H1 (cell line): ENCODE results near the gene VAMP2. TPM values are rescaled to one million over a fixed set of nuclear protein-coding genes. Genes with fewer than 3 reads are reported as not detected.

ENCODE experiments used
- CTCF ChIA-PET: fragments of 300-600 bp; sonication (Branson Sonifier 250); formaldehyde crosslinking; loops from one replicate; lab custom pipeline; 2021; ENCODE audit not compliant: partially characterized antibody; lab: Charles Lee
- POLR2A ChIA-PET: fragments of 300-600 bp; sonication (Branson Sonifier 250); formaldehyde crosslinking; loops from one replicate; lab custom pipeline; 2021; ENCODE audit warnings: inconsistent platforms; ENCODE audit not compliant: partially characterized antibody; lab: Charles Lee
- DNase-seq, 2 experiments: peaks; one replicate each; pipeline versions ENCODE4 v3.0.0 to v3.0.0-alpha.2; 2010 to 2022; ENCODE audit warnings: low spot score in 2 of 2, low read depth in 1 of 2, mixed read lengths in 1 of 2
- FAIRE-seq: peaks from 2 replicates; lab custom pipeline; 2011; peaks lifted over from hg19 to GRCh38; lab: Jason Lieb, UNC
- H2AFZ ChIP-seq: 2 replicates; pipeline ENCODE4 v1.8.1; 2012; ENCODE audit warnings: low read length, inconsistent platforms
- H2AK5ac ChIP-seq: 2 replicates; pipeline ENCODE4 v1.6.1; 2013; ENCODE audit warnings: low read depth, low read length
- H2BK120ac ChIP-seq: replicated peaks from 2 replicates; pipeline ENCODE3; 2013; ENCODE audit warnings: low read depth, low read length, inconsistent platforms
- H2BK12ac ChIP-seq: 2 replicates; pipeline ENCODE4 v1.6.1; 2013; ENCODE audit warnings: low read depth, low read length
- H2BK15ac ChIP-seq: 2 replicates; pipeline ENCODE4 v1.6.1; 2013; ENCODE audit warnings: low read length
- H2BK20ac ChIP-seq: 2 replicates; pipeline ENCODE4 v1.6.1; 2013; ENCODE audit warnings: low read length
- H2BK5ac ChIP-seq: 2 replicates; pipeline ENCODE4 v1.6.1; 2013; ENCODE audit warnings: low read depth, low read length
- H3K14ac ChIP-seq: 2 replicates; pipeline ENCODE4 v1.6.1; 2013; ENCODE audit warnings: inconsistent platforms; ENCODE audit not compliant: insufficient read length
- H3K18ac ChIP-seq: 2 replicates; pipeline ENCODE4 v1.6.1; 2013; ENCODE audit warnings: low read length; ENCODE audit errors: extremely low read depth
- H3K23ac ChIP-seq: 2 replicates; pipeline ENCODE4 v1.6.1; 2013; ENCODE audit warnings: inconsistent platforms; ENCODE audit not compliant: insufficient read length
- H3K23me2 ChIP-seq: 2 replicates; pipeline ENCODE4 v1.6.1; 2013; ENCODE audit warnings: low read depth, low read length
- H3K27ac ChIP-seq: 2 replicates; pipeline ENCODE4 v1.6.1; 2011; ENCODE audit warnings: low read depth, low read length, inconsistent platforms
- H3K27me3 ChIP-seq, 4 experiments: replicated peaks in 1 of 4; 1 replicate in 1 of 4; 2 replicates in 3 of 4; pipeline versions ENCODE4 v1.6.1 to v1.8.1; 2011 to 2013; ENCODE audit warnings: low read length in 3 of 4, mild to moderate bottlenecking in 3 of 4, inconsistent platforms in 2 of 4, mixed read lengths in 2 of 4, moderate library complexity in 1 of 4; ENCODE audit not compliant: control insufficient read depth in 3 of 4, insufficient read depth in 3 of 4; ENCODE audit errors: extremely low read depth in 1 of 4
- H3K36me3 ChIP-seq, 4 experiments: 2 replicates each; pipeline versions ENCODE4 v1.6.1 to v1.8.1; 2011 to 2013; ENCODE audit warnings: mild to moderate bottlenecking in 4 of 4, low read length in 3 of 4, moderate library complexity in 2 of 4, control low read depth in 1 of 4, inconsistent platforms in 1 of 4; ENCODE audit not compliant: insufficient read depth in 4 of 4, control insufficient read depth in 2 of 4
- H3K4ac ChIP-seq: replicated peaks from 2 replicates; pipeline ENCODE3; 2013; ENCODE audit warnings: low read length, low read depth, mixed read lengths, inconsistent platforms; ENCODE audit not compliant: insufficient read length
- H3K4me1 ChIP-seq, 4 experiments: replicated peaks in 1 of 4; 1 replicate in 1 of 4; 2 replicates in 3 of 4; pipeline versions ENCODE4 v1.6.1 to v1.8.1; 2011 to 2013; ENCODE audit warnings: low read length in 3 of 4, inconsistent platforms in 2 of 4, mixed read lengths in 1 of 4; ENCODE audit not compliant: insufficient read depth in 4 of 4, control insufficient read depth in 3 of 4
- H3K4me2 ChIP-seq, 2 experiments: 2 replicates each; pipeline versions ENCODE4 v1.6.1 to v1.8.1; 2011 to 2013; ENCODE audit warnings: low read depth in 2 of 2, low read length in 2 of 2, control low read depth in 1 of 2, inconsistent platforms in 1 of 2, mild to moderate bottlenecking in 1 of 2; ENCODE audit not compliant: insufficient read depth in 1 of 2
- H3K4me3 ChIP-seq, 4 experiments: fragments of 200-600, 300-600 bp in 1 of 4; sonication (generic), shearing (Covaris generic), sonication (Bioruptor Twin) in 1 of 4; 2 replicates each; pipeline versions ENCODE4 v1.5.1 to v1.8.1; 2011 to 2016; ENCODE audit warnings: low read length in 4 of 4, low read depth in 3 of 4, control low read depth in 2 of 4, inconsistent platforms in 2 of 4, mild to moderate bottlenecking in 2 of 4, mixed read lengths in 1 of 4, moderate library complexity in 1 of 4; ENCODE audit not compliant: insufficient read depth in 2 of 4; ENCODE audit errors: extremely low read depth in 1 of 4
- H3K56ac ChIP-seq: replicated peaks from 2 replicates; pipeline ENCODE3; 2013; ENCODE audit warnings: low read depth, mild to moderate bottlenecking, mixed read lengths, low read length, inconsistent platforms; ENCODE audit not compliant: insufficient read length
- H3K79me1 ChIP-seq: 2 replicates; pipeline ENCODE4 v1.6.1; 2013; ENCODE audit warnings: low read depth, low read length, control low read depth
- H3K79me2 ChIP-seq, 2 experiments: 2 replicates each; pipeline versions ENCODE4 v1.6.1 to v1.8.1; 2012 to 2013; ENCODE audit warnings: low read length in 2 of 2, mild to moderate bottlenecking in 2 of 2, inconsistent platforms in 1 of 2; ENCODE audit not compliant: insufficient read depth in 2 of 2, control insufficient read depth in 1 of 2
- H3K9ac ChIP-seq, 4 experiments: replicated peaks in 1 of 4; 1 replicate in 1 of 4; 2 replicates in 3 of 4; pipeline versions ENCODE4 v1.6.1 to v1.8.1; 2011 to 2013; ENCODE audit warnings: low read depth in 3 of 4, low read length in 3 of 4, control low read depth in 2 of 4, mild to moderate bottlenecking in 2 of 4, moderate library complexity in 2 of 4, inconsistent platforms in 1 of 4; ENCODE audit errors: extremely low read depth in 1 of 4
- H3K9me3 ChIP-seq, 2 experiments: 2 replicates each; pipeline versions ENCODE4 v1.6.1 to v1.8.1; 2012 to 2013; ENCODE audit warnings: mild to moderate bottlenecking in 2 of 2, moderate library complexity in 2 of 2, control low read depth in 1 of 2, inconsistent platforms in 1 of 2, low read depth in 1 of 2, low read length in 1 of 2, mixed read lengths in 1 of 2; ENCODE audit not compliant: insufficient read depth in 2 of 2
- H4K20me1 ChIP-seq, 2 experiments: replicated peaks in 1 of 2; 2 replicates each; pipeline versions ENCODE3 to v1.8.1; 2011 to 2013; ENCODE audit warnings: inconsistent platforms in 2 of 2, low read length in 2 of 2, mild to moderate bottlenecking in 1 of 2; ENCODE audit not compliant: insufficient read depth in 2 of 2, control insufficient read depth in 1 of 2
- H4K5ac ChIP-seq: 2 replicates; pipeline ENCODE4 v1.6.1; 2013; ENCODE audit warnings: low read length, low read depth, mixed read lengths, inconsistent platforms; ENCODE audit not compliant: insufficient read length
- H4K8ac ChIP-seq: 2 replicates; pipeline ENCODE4 v1.8.0; 2013; ENCODE audit warnings: mild to moderate bottlenecking, moderate library complexity, low read length, inconsistent platforms; ENCODE audit not compliant: insufficient read depth; ENCODE audit errors: extremely low read depth
- H4K91ac ChIP-seq: replicated peaks from 2 replicates; pipeline ENCODE3; 2013; ENCODE audit warnings: low read length, mixed read lengths, inconsistent platforms; ENCODE audit not compliant: insufficient read length
- BACH1 ChIP-seq: IDR thresholded peaks from 2 replicates; pipeline ENCODE4 v1.6.1; 2012; ENCODE audit warnings: low read length, improper control_type of control experiment
- CBX8 ChIP-seq: fragments of 300-800, 300-1000 bp; sonication (generic); IDR thresholded peaks from 2 replicates; pipeline ENCODE4 v1.7.1; 2016; ENCODE audit warnings: low read depth, low read length, borderline replicate concordance
- CHD2 ChIP-seq: IDR thresholded peaks from 2 replicates; pipeline ENCODE4 v1.6.1; 2012; ENCODE audit warnings: low read length, improper control_type of control experiment
- EP300 ChIP-seq, 2 experiments: IDR thresholded peaks; 1 replicate in 1 of 2; 2 replicates in 1 of 2; pipeline ENCODE4 v1.6.1; 2011 to 2012; ENCODE audit warnings: low read depth in 2 of 2, low read length in 2 of 2, mild to moderate bottlenecking in 2 of 2, borderline replicate concordance in 1 of 2, inconsistent platforms in 1 of 2, moderate library complexity in 1 of 2
- NANOG ChIP-seq: IDR thresholded peaks from 2 replicates; pipeline ENCODE4 v1.6.1; 2011; ENCODE audit warnings: low read length, low read depth, mild to moderate bottlenecking, inconsistent platforms; ENCODE audit not compliant: insufficient read depth, poor library complexity, severe bottlenecking
- POLR2AphosphoS5 ChIP-seq: IDR thresholded peaks from 2 replicates; pipeline ENCODE4 v1.6.1; 2011; ENCODE audit warnings: low read depth, low read length
- RNF2 ChIP-seq: fragments of 200-900, 300-1000 bp; sonication (generic); IDR thresholded peaks from 2 replicates; pipeline ENCODE4 v1.7.1; 2016; ENCODE audit warnings: borderline replicate concordance, low read depth, mild to moderate bottlenecking, antibody characterized with exemption, low read length; ENCODE audit not compliant: poor library complexity, severe bottlenecking; ENCODE audit errors: missing control alignments
- WGBS, 2 experiments: shearing (Covaris generic) in 1 of 2; methylation state at CpG; one replicate each; pipeline versions ENCODE4 v1.1.6 to v1.1.7; 2013 to 2015; ENCODE audit warnings: low lambda C conversion rate in 2 of 2, mixed read lengths in 2 of 2, inconsistent platforms in 1 of 2, low coverage in 1 of 2, missing lambda C conversion rate in 1 of 2; ENCODE audit not compliant: insufficient replicate concordance in 2 of 2, insufficient coverage in 1 of 2, insufficient read length in 1 of 2; ENCODE audit errors: extremely low coverage in 1 of 2, missing lambda C conversion rate in 1 of 2; 5-methylcytosine and 5-hydroxymethylcytosine counted together
- long read RNA-seq, 2 experiments: library from RNA in 1 of 2; library from capped mRNA in 1 of 2; stranded (forward); transcript quantifications; one replicate each; pipeline ENCODE4 v2.0.0, GENCODE V29; 2021; ENCODE audit warnings: inconsistent platforms in 1 of 2
- polyA minus RNA-seq, 3 experiments: library from RNA; depleted of rRNA, polyadenylated mRNA; stranded (reverse); fragments of >200 nt; gene quantifications; 1 replicate in 2 of 3; 2 replicates in 1 of 3; pipeline ENCODE4 v1.2.3, GENCODE V29; 2011
- polyA plus RNA-seq, 7 experiments: library from polyadenylated mRNA; depleted of rRNA in 3 of 7; stranded (reverse) in 5 of 7; unstranded in 2 of 7; fragments of >200 nt in 5 of 7; fragments of 200-250 nt in 2 of 7; gene quantifications; 1 replicate in 5 of 7; 2 replicates in 1 of 7; 4 replicates in 1 of 7; pipeline versions ENCODE4 v1.2.1 to v1.2.3, GENCODE V29; 2011 to 2013; ENCODE audit warnings: missing spikeins in 2 of 7, mixed read lengths in 2 of 7
- total RNA-seq: library from RNA; stranded (reverse); fragmentation: NEBNext Ultra II Directional; extraction: Animal tissue kit (Norgen Biotek cat#: 25700); gene quantifications from 2 replicates; pipeline ENCODE4 v1.2.1, GENCODE V29; 2021

VAMP2 gene
- total RNA-seq (19.0 and 20.5 TPM in 2 replicates), polyA plus RNA-seq (2011; rRNA removed) (19.3 and 25.2 TPM in 2 replicates), polyA minus RNA-seq (2011; rRNA and poly(A)+ RNA removed) (5.5 and 6.8 TPM in 2 replicates)
- 20.4 TPM for polyA plus RNA-seq (2011; cell fraction: cytosol; rRNA removed)
- 33.7 TPM for polyA plus RNA-seq (2011; cell fraction: nucleus; rRNA removed)
- 26.5 to 28.0 TPM (median 26.9 TPM) in 4 replicates for polyA plus RNA-seq (2012, experiment 1 of 2)
- polyA plus RNA-seq (2012, experiment 2 of 2): 28.6 TPM
- polyA plus RNA-seq (2013, experiment 1 of 2): 27.3 TPM
- 25.2 TPM for polyA plus RNA-seq (2013, experiment 2 of 2)
- polyA minus RNA-seq (2011; cell fraction: cytosol; rRNA and poly(A)+ RNA removed): 5.7 TPM
- 16.5 TPM for polyA minus RNA-seq (2011; cell fraction: nucleus; rRNA and poly(A)+ RNA removed)
- long read RNA-seq, experiment 1, partial matches to known transcripts: 3 of 5 reads
- long read RNA-seq, experiment 1, other reads (novel, unspliced or antisense): 0 of 5 reads
- long read RNA-seq, experiment 2, partial matches to known transcripts: 0 of 3 reads
- long read RNA-seq, experiment 2, other reads (novel, unspliced or antisense): 0 of 3 reads

- Histone ChIP-seq H2BK120ac (peak within 1 kb of the TSS; percentile 95), H3K36me3 (peaks cover 0 to 10% (median 5%) of the 10 kb centered on the region in 4 experiments; a peak in 6 of 8 replicates), H4K20me1 (peaks cover 8 to 9% of the 10 kb centered on the region in 2 experiments), H3K4me3 (peak within 1 kb of the TSS; percentile 88 to 98 (median 93)), H3K79me1 (peaks cover 8% of the 10 kb centered on the region), H4K91ac (peak within 1 kb of the TSS; percentile 100), H3K4me1 (peaks cover 4 to 25% (median 21%) of the 10 kb centered on the region in 4 experiments), H4K5ac (peak within 1 kb of the TSS; percentile 99), H2BK5ac (peak within 1 kb of the TSS; percentile 100), H3K23me2 (peaks cover 16% of the 10 kb centered on the region), H2BK15ac (peak within 1 kb of the TSS; percentile 94; the same call in 1 of the 2 replicates), H3K18ac (peak within 1 kb of the TSS; percentile 100), H2AK5ac (peak within 1 kb of the TSS; percentile 99), H4K8ac (peak within 1 kb of the TSS; percentile 100), H3K79me2 (peaks cover 0 to 15% of the 10 kb centered on the region in 2 experiments; a peak in 2 of 4 replicates), H3K23ac (no peak within 1 kb of the TSS), H3K14ac (peak within 1 kb of the TSS; percentile 100), H3K56ac (peak within 1 kb of the TSS; percentile 99), H2AFZ (peak within 1 kb of the TSS; percentile 55; the same call in 1 of the 2 replicates), H2BK20ac (no peak within 1 kb of the TSS), H3K4me2 (peak within 1 kb of the TSS; percentile 85 to 98), H3K27ac (peak within 1 kb of the TSS; percentile 99), H3K9me3 (no peaks in the 10 kb centered on the region), H3K27me3 (no peaks in the 10 kb centered on the region), H3K9ac (peak within 1 kb of the TSS; percentile 94 to 100 (median 97)), H2BK12ac (peak within 1 kb of the TSS; percentile 98), H3K4ac (peak within 1 kb of the TSS; percentile 100)
- CTCF ChIA-PET: interaction anchor here (7.7 to 10.3 kb wide), 2 partner anchors 19 to 42 kb away, joined by 54 to 133 read pairs; partner anchors contain the start of gene ALOXE3
- DNase-seq (no peak), FAIRE-seq (no peak)
- WGBS, 2 experiments: 1% methylated on average over 47 of the region's 75 CpGs; no CpG with 5 or more reads in 1 of the 2 experiments
- POLR2A ChIA-PET: interaction anchor here (0.7 to 15.7 kb wide), 10 partner anchors 8 to 83 kb away, joined by 3 to 289 read pairs (median 4); partner anchors contain the start of genes AURKB, BORCS6, PER1 and TMEM107
- TF ChIP-seq EP300 (IDR thresholded peaks at IDR 0.05; ENCODE audit: borderline replicate concordance in 1 of 2, low read depth in 2 of 2, low read length in 2 of 2) (0 out of 3 replicates have a peak, but pooled peaks of 1 of the 2 experiments have one; percentile 40), RNF2 (no peak), CHD2 (no peak), POLR2AphosphoS5 (no peak; the same call in none of the 2 replicates), NANOG (no peak), CBX8 (no peak), BACH1 (no peak)
These were observed at the start of gene VAMP2 for GRCh38 chr17:8162233-8162996. TSS of gene VAMP2 (minus strand) at chr17:8162948. CDS start at chr17:8162879, 69 bp downstream.
